ENCODE measurements around the gene ATL3. TPM values are rescaled to one million over a fixed set of nuclear protein-coding genes. Genes with fewer than 3 reads are reported as not detected.

ATL3 gene
- total and polyA plus RNA-seq, 2 of the 13 experiments (the other 11 are each of a cell fraction or from before 2014, with no cell fraction given) = not detected

GRCh38 chr11:63710476-63711217 lies 39.5 kb upstream of the ATL3 start:
- 93% methylated on average over 11 of the region's 11 CpGs for WGBS (ENCODE audit: low lambda C conversion rate)
- Histone ChIP-seq H3K9me3 (ENCODE audit: low read length) (no peaks in the 10 kb centered on the region), H3K27me3 (ENCODE audit: control insufficient read depth in 1 of 2, insufficient read depth in 2 of 2, low read length in 2 of 2) (no peaks in the 10 kb centered on the region), H3K27ac (ENCODE audit: extremely low read length, insufficient read depth, low read length) (no peak overlapping the region), H3K4me2 (ENCODE audit: low read depth, low read length) (no peak overlapping the region), H3K4me3 (replicated peaks in 1 of 3; ENCODE audit: insufficient read depth in 1 of 3, low read depth in 2 of 3, low read length in 3 of 3) (no peak overlapping the region), H3K36me3 (replicated peaks in 1 of 2; ENCODE audit: control insufficient read depth in 1 of 2, insufficient read depth in 2 of 2, low read length in 2 of 2) (0 out of 5 replicates have a peak, but pooled peaks cover 0 to 3% of the 10 kb centered on the region in 2 experiments), H3K79me2 (ENCODE audit: insufficient read depth, low read length) (peaks cover 3% of the 10 kb centered on the region), H3K9ac (ENCODE audit: insufficient read depth, low read depth, low read length) (no peak overlapping the region), H2AFZ (ENCODE audit: low read length) (no peak overlapping the region), H3K4me1 (ENCODE audit: insufficient read depth, low read length) (peaks cover 13% of the 10 kb centered on the region), H4K20me1 (ENCODE audit: insufficient read depth, low read length) (no peaks in the 10 kb centered on the region; the same call in 1 of the 2 replicates)
- no peak for TF ChIP-seq HBP1 (CRISPR knock-in tag; IDR thresholded peaks at IDR 0.05; ENCODE audit: low read depth)
- TF ChIP-seq ZNF567 (CRISPR knock-in tag; IDR thresholded peaks at IDR 0.05; ENCODE audit: borderline replicate concordance) = no peak
- no peak for TF ChIP-seq HNRNPK (IDR thresholded peaks at IDR 0.05; ENCODE audit: low read depth, low read length, poor library complexity, severe bottlenecking)
- TF ChIP-seq ZNF713 (CRISPR knock-in tag; IDR thresholded peaks at IDR 0.05) = no peak
- no peak for TF ChIP-seq ZNF17 (CRISPR knock-in tag; IDR thresholded peaks at IDR 0.05)
- no peak for TF ChIP-seq ZNF879 (CRISPR knock-in tag; IDR thresholded peaks at IDR 0.05)
- TF ChIP-seq ZNF83 (CRISPR knock-in tag; IDR thresholded peaks at IDR 0.05; ENCODE audit: borderline replicate concordance) = no peak
- TF ChIP-seq, protein P1, sequence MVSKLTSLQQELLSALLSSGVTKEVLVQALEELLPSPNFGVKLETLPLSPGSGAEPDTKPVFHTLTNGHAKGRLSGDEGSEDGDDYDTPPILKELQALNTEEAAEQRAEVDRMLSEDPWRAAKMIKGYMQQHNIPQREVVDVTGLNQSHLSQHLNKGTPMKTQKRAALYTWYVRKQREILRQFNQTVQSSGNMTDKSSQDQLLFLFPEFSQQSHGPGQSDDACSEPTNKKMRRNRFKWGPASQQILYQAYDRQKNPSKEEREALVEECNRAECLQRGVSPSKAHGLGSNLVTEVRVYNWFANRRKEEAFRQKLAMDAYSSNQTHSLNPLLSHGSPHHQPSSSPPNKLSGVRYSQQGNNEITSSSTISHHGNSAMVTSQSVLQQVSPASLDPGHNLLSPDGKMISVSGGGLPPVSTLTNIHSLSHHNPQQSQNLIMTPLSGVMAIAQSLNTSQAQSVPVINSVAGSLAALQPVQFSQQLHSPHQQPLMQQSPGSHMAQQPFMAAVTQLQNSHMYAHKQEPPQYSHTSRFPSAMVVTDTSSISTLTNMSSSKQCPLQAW (CRISPR knock-in tag; IDR thresholded peaks at IDR 0.05) = no peak
- no peak for TF ChIP-seq SRSF4 (IDR thresholded peaks at IDR 0.05; ENCODE audit: low read depth, low read length, poor library complexity, severe bottlenecking)
- TF ChIP-seq, protein P2, sequence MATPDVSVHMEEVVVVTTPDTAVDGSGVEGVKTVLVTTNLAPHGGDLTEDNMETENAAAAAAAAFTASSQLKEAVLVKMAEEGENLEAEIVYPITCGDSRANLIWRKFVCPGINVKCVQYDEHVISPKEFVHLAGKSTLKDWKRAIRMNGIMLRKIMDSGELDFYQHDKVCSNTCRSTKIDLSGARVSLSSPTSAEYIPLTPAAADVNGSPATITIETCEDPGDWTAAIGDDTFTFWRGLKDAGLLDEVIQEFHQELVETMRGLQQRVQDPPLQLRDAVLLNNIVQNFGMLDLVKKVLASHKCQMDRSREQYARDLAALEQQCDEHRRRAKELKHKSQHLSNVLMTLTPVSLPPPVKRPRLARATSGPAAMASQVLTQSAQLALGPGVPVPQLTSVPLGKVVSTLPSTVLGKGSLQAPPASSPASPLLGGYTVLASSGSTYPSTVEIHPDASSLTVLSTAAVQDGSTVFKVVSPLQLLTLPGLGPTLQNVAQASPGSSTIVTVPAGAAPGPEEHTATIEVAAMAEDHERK (CRISPR knock-in tag; IDR thresholded peaks at IDR 0.05; ENCODE audit: low read depth) = no peak
- TF ChIP-seq MED8 (CRISPR knock-in tag; IDR thresholded peaks at IDR 0.05; ENCODE audit: insufficient replicate concordance) = no peak
- TF ChIP-seq SP4 (CRISPR knock-in tag; IDR thresholded peaks at IDR 0.05) = no peak
- no peak for TF ChIP-seq CHD2 (IDR thresholded peaks at IDR 0.05; ENCODE audit: low read depth, low read length)
- TF ChIP-seq FUBP1 (CRISPR knock-in tag; IDR thresholded peaks at IDR 0.05; ENCODE audit: borderline replicate concordance) = no peak
- no peak for TF ChIP-seq ERF (CRISPR knock-in tag; IDR thresholded peaks at IDR 0.05)
- no peak for TF ChIP-seq HMG20A (CRISPR knock-in tag; IDR thresholded peaks at IDR 0.05; ENCODE audit: borderline replicate concordance)
- TF ChIP-seq SMARCC2 (IDR thresholded peaks at IDR 0.05) = no peak
- ATAC-seq (no peak), FAIRE-seq (no peak), DNase-seq (ENCODE audit: low spot score) (no peak)
- ChIA-PET POLR2A (no interaction called here), CTCF (ENCODE audit: low intra/inter-chr PET ratio, low total read pairs) (no interaction called here)
- no TSS peak for BruUV-seq (replicated peaks)
- intact Hi-C loops (cut with micrococcal nuclease; ENCODE audit: unreplicated experiment) = no loop called here
- in situ Hi-C loops (cut with HindIII; ENCODE audit: extremely low pct_ligation_motif_present, low pct_unique_long_range_greater_than_20kb) = no loop called here

All from HepG2 (cell line).